NOMO-1 treated with dmso at 0.1 percent for 144 hours (cell line): ENCODE measurements around the gene TLE3.
"Not testable (repeated sequence)": the region's sequence is repeated elsewhere in the genome, so short reads cannot be mapped to it uniquely, and the experiment has no call there.

Experiments
- DNase-seq: peaks from one replicate; lab custom pipeline; 2025; ENCODE audit not compliant: unreplicated experiment; lab: John Stamatoyannopoulos, UW

TLE3 gene

GRCh38 chr15:70126362-70126761 is 28.6 kb upstream of the TLE3 start:
- no peak for DNase-seq

DNA sequence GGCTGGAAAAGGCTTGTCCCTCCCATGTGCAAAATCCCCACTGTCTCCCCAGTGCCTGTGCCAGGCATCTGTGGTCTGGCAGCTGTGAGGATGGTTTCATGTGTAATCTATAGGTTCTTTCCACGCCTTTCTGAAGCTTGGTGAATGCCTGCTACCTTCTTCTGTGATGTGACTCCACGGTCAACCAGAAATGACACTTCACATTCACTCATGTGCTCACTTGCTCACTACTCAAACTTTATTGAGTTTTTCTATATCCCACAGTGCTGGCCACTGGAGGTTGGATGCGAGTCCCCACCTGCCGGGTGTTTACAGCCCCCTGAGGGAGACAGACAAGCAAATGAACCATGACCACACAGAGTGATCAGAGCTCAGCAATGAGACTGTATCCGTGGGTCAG is 27.9 kb upstream of the TLE3 start:
- DNase-seq = no peak

- DNase-seq = no peak
Observed at GRCh38 chr15:70121624-70122302, 24.0 kb upstream of the TLE3 start.

DNA sequence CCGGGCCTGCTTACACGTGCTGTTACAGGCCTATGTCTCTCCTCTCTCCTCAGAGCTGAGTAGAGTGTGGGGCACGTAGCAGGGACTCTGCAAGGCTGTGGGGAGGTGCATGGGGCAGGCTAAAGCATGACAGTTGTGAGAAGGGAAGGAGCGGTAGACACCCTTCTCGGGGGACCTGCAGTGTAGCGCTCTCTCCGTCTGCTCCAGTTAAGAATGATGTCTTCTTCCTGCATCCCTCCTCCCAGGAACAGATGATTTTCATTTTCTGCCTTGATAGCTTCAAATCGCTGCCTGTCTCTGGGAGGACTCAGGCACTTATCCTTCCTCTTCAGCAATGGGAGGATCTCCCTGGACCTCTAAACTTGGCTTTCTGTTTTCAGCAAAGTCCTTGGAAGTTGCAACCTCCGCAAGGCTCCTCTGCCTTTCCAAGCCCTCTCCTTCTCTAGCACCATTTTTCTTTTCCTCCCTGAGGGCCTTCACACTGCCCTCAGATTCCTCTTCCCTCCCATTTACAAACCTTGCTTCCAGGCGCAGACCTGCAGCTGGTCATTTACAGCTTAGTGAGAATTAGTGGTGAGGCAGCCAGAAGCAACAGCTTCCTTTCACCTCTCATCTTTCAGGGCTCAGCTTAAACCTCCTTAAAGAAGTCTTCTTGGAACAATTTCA is 23.4 kb upstream of the TLE3 start:
- no peak for DNase-seq

DNA sequence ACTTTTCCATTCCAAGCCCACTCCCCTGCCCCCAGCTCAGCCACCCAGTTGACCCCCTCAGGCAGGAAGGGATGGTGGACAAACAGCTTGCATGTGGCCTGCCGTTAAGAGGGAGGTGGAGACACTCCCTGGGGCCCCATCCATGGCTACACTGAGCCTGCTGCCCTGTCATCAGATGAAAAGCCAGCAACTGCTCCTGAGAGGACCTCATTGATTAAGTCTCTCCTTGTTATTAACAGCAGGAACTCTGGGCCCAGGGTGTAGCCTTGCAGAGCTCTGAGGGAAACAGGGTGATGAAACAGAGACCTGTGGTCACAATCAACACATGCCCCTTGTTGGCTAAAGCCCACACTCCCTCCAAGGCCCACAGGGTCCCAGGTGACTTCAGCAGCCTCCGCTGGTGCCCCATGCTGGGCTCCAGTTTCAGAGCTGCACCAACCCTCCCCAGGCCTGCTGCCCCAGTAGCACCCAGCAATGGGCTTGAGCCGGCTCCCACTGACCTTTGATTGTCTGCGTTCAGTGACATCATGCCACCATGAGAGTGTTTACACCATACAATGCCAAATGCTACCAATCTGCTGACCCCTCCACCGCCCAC is 22.3 kb upstream of the TLE3 start:
- no peak for DNase-seq

GRCh38 chr15:70118599-70118998 is 20.9 kb upstream of the TLE3 start:
- DNase-seq = no peak

DNA sequence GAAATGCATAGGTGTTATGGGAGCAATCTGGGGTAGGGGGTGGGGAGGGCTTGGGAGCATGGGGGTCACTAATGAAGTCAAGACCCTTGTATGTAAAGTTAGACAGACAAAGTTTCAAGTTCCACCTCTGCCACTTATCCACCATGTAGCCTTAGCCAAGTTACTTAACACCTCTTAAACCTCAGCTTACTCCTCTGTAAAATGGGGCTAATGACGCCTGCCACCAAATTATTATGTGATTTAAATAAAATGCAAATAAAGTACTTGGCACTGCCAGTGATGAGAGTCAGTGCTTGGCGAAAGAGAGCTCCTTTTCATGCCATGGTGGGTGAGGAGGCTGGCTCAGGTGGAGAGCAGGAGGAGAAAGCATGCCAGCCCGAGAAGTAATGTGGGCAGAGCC is 18.6 kb upstream of the TLE3 start:
- DNase-seq = no peak

DNA sequence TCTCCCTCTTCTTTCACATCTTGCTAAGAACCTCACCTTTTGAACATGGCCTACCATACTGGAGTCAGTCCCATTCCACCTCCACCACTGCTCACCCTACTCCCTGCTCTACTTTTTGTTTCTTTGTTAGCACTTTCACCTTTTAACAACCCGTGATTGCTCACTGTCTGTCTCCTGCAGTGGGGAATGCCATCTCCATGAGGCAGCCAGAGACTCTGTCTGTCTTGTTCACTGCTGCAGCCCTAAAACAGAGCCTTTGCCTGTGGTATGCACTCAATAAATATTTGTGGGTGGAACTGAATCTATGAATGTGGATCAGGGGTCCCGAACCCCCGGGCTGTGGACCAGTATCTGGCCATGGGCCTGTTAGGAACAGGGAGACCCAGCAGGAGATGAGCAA is 16.5 kb upstream of the TLE3 start:
- DNase-seq = no peak

- DNase-seq = peak; percentile 72
Observed at GRCh38 chr15:70113304-70113700, 15.6 kb upstream of the TLE3 start.

DNA sequence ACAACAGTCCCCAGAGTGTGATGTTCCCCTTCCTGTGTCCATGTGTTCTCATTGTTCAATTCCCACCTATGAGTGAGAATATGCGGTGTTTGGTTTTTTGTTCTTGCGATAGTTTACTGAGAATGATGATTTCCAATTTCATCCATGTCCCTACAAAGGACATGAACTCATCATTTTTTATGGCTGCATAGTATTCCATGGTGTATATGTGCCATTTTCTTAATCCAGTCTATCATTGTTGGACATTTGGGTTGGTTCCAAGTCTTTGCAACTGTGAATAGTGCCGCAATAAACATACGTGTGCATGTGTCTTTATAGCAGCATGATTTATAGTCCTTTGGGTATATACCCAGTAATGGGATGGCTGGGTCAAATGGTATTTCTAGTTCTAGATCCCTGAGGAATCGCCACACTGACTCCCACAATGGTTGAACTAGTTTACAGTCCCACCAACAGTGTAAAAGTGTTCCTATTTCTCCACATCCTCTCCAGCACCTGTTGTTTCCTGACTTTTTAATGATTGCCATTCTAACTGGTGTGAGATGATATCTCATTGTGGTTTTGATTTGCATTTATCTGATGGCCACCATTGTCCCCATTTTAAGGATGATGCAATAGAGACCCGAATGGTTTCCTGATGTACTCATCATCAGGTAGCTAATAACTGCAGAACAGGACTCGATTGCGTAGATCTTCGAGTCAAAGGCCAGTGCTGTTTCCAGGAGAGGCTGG is 15.0 kb upstream of the TLE3 start:
- DNase-seq = not testable (repeated sequence)

GRCh38 chr15:70112074-70112395 is 14.3 kb upstream of the TLE3 start:
- DNase-seq = no peak

DNA sequence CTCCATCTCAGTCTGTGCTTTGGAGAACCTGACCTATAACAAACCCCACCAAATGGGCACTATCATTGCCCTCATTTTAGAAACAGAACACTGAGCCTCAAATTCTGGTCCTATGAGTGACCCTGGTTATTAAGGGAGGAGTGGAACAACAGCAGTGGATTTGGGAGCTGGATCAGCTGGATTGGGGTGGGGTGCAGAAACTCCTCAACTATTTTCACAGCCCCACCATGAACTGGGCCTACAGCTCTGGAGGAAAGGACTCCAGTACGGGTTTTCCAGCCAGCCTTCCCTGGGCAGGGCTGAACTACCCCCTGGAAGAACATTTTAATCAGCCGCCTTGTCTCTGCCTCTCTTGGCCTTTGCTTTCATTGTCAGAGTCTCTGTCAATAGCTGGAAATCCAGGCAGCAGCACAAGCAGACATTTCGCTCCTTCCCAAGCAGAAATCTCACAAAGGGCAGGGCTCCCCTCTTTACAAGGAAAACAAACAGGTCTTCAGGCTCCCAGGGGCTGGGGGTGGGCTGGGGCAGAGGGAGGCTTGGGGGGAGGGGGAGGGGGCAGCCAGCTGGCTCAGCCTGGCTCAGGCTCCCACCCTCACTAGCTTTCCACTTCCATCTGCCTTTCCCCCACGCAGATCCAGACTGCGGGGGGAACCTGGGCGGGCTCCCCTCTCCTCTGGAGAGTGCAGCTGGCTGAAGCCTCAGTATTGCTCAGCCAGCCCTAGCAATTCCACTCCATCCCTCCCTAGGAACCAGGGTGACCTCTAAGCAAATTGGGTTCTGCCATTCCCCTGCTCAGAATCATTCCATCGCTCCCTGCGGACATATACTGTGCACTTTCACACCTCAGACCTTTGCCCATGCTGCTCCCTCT is 13.7 kb upstream of the TLE3 start:
- DNase-seq = peak; percentile 27

GRCh38 chr15:70109978-70110377 is 12.3 kb upstream of the TLE3 start:
- no peak for DNase-seq

- no peak for DNase-seq
Observed at GRCh38 chr15:70109531-70109930, 11.8 kb upstream of the TLE3 start.

DNA sequence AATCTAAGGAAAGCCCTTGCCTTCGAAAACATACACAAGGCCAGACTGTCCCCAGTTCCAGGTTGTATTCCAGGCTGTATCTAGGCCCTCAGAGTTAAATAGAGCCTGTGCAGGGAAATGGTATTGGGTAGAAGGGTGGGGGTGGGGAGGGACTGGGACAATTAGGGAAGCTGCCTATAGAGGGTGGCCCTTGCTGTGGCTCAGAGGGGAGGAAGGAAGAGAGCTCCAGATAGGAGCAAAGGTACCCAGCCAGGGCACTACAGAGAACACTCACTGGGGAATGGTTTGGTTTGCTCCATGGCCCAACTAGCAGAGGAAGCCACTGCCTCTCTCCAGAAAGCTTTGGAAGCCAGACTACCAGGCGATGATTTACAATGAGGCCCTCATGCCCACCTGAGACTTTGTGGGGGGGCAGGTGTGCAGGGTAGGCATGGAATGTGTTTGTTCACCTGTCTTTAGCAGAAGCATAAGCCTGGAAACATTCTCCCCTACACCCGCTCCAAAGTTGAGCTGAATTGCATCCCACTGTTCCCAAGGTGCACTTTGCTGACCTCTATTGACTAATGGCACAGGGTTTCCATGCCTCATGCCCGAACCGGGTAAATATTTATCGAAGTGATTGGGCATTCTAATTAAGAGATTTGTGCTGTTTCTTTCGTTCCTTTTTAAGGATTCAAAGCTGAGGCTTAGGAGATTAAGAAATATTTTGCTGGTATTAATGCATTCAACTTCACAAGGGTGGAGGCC is 6.3 kb upstream of the TLE3 start:
- DNase-seq = no peak

DNA sequence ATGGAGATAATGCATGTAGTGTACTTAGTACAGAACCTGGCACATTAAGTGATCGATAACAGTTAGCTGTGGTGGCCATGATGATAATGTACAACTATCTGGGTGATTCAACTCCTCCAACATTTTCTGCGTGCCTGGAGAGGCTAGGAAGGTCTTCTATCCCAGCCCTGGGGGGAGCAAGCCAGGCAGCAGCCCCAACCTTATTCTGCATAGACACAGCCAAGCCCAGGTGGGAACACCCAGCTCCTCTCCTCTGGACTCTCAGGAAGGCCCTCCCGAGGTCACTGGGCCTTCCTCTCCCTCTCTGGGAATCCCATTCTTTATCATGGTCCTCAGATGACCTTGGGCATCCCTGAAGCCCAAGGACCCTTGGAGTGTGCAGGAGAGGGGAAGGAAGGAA is 5.1 kb upstream of the TLE3 start:
- DNase-seq = no peak

DNA sequence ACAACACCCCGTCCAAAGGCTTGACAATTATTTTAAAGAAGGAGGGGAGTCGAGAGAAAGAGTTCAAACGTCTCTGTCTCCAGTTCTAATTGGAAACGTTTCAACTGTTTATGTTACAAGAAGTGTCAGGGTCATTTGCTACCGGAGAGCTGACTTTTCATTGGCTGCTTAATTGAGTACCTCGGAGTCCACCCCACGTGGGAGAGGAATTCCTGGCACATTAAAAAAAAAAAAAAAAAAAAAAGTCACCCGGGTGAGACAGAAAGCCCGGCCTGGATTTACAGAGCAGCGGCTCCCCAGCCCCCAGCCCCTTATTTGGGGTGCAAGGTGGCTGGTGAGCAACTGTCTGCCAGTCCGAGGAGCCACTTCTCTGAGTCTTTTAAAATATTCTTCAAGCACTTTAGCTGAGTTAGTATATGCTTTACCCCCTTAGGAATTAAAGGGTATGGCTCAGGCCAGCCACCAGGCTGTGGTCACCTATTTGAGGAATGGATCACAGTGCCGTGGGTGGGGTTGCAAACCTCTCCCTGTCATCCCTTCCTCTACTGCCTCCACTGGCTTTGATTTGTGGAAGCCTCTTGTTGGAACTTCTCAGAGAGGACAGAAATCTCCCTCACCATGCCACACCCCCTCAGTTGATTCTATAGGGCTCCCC is 3.9 kb upstream of the TLE3 start:
- DNase-seq = peak; percentile 54

- peak; percentile 46 for DNase-seq
Observed at GRCh38 chr15:70100474-70101341, 3.0 kb upstream of the TLE3 start.

GRCh38 chr15:70099967-70100473 is 2.3 kb upstream of the TLE3 start:
- DNase-seq = peak; percentile 24
